ENCODE measurements around the gene PVR.
"Not testable (repeated sequence)": the region's sequence is repeated elsewhere in the genome, so short reads cannot be mapped to it uniquely, and the experiment has no call there.

GRCh38 chr19:44670027-44670426 lies 26.3 kb downstream of the PVR start:
- TF ChIP-seq, protein P1, sequence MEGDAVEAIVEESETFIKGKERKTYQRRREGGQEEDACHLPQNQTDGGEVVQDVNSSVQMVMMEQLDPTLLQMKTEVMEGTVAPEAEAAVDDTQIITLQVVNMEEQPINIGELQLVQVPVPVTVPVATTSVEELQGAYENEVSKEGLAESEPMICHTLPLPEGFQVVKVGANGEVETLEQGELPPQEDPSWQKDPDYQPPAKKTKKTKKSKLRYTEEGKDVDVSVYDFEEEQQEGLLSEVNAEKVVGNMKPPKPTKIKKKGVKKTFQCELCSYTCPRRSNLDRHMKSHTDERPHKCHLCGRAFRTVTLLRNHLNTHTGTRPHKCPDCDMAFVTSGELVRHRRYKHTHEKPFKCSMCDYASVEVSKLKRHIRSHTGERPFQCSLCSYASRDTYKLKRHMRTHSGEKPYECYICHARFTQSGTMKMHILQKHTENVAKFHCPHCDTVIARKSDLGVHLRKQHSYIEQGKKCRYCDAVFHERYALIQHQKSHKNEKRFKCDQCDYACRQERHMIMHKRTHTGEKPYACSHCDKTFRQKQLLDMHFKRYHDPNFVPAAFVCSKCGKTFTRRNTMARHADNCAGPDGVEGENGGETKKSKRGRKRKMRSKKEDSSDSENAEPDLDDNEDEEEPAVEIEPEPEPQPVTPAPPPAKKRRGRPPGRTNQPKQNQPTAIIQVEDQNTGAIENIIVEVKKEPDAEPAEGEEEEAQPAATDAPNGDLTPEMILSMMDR (IDR thresholded peaks at IDR 0.05; ENCODE audit: borderline replicate concordance, extremely low read depth, low read length, poor library complexity, severe bottlenecking): not testable (repeated sequence)
- not testable (repeated sequence) for TF ChIP-seq EZH2 (IDR thresholded peaks at IDR 0.05; ENCODE audit: borderline replicate concordance, low read depth, low read length, severe bottlenecking)

All from DND-41 (cell line).